HepG2 (cell line): Measurements from ENCODE around the gene NFX1. TPM values are rescaled to one million over a fixed set of nuclear protein-coding genes. Genes with fewer than 3 reads are reported as not detected.
"Not testable (repeated sequence)": the region's sequence is repeated elsewhere in the genome, so short reads cannot be mapped to it uniquely, and the experiment has no call there.

Experiments used
- ATAC-seq: fragments of 200-7000 bp; cut with Tn5 transposase; 3 replicates; pipeline ENCODE4 v1.9.1; 2020; ENCODE audit warnings: mild to moderate bottlenecking, moderate library complexity
- BruUV-seq: library from RNA; stranded (reverse); fragments of 400-500 nt; replicated peaks from 2 replicates; lab custom pipeline; 2021; lab: Mats Ljungman, UMichigan
- CTCF ChIA-PET: fragments of 300-600 bp; formaldehyde crosslinking; extraction: SDS; loops from one replicate; lab custom pipeline; 2021; ENCODE audit warnings: low total read pairs, inconsistent platforms, low intra/inter-chr PET ratio; lab: Yijun Ruan, JAX
- POLR2A ChIA-PET: fragments of 350-600 bp; sonication (Branson Sonifier 250); formaldehyde crosslinking; loops from one replicate; lab custom pipeline; 2020; ENCODE audit warnings: antibody characterized with exemption, inconsistent platforms; lab: Yijun Ruan, JAX
- DNase-seq: peaks from one replicate; pipeline ENCODE4 v3.0.0-alpha.2; 2015; ENCODE audit warnings: low spot score
- FAIRE-seq: peaks from 3 replicates; lab custom pipeline; 2011; peaks lifted over from hg19 to GRCh38; lab: Jason Lieb, UNC
- H2AFZ ChIP-seq: one replicate; pipeline ENCODE4 v1.6.1; 2011; ENCODE audit warnings: low read length, inconsistent platforms
- H3K27ac ChIP-seq: fragments of 300-600 bp; 3 replicates; pipeline ENCODE4 v1.8.0; 2011; ENCODE audit warnings: mixed run types, mild to moderate bottlenecking, mixed read lengths, low read length, inconsistent platforms; ENCODE audit not compliant: insufficient read depth; ENCODE audit errors: extremely low read length
- H3K27me3 ChIP-seq, 2 experiments: fragments of 200-600 bp in 1 of 2; 2 replicates in 1 of 2; 3 replicates in 1 of 2; pipeline versions ENCODE4 v1.6.0 to v1.8.0; 2011; ENCODE audit warnings: low read length in 2 of 2, mild to moderate bottlenecking in 2 of 2, moderate library complexity in 2 of 2, inconsistent platforms in 1 of 2; ENCODE audit not compliant: insufficient read depth in 2 of 2, control insufficient read depth in 1 of 2
- H3K36me3 ChIP-seq, 2 experiments: fragments of 200-600 bp in 1 of 2; replicated peaks in 1 of 2; 2 replicates in 1 of 2; 3 replicates in 1 of 2; pipeline versions ENCODE4 v1.5.1 to v1.8.0; 2011; ENCODE audit warnings: low read length in 2 of 2, inconsistent platforms in 1 of 2; ENCODE audit not compliant: insufficient read depth in 2 of 2, control insufficient read depth in 1 of 2
- H3K4me1 ChIP-seq: 2 replicates; pipeline ENCODE4 v1.5.1; 2012; ENCODE audit warnings: low read length, inconsistent platforms; ENCODE audit not compliant: insufficient read depth
- H3K4me2 ChIP-seq: 2 replicates; pipeline ENCODE4 v1.6.0; 2011; ENCODE audit warnings: low read depth, low read length, inconsistent platforms
- H3K4me3 ChIP-seq, 3 experiments: fragments of 200-600 bp in 1 of 3; sonication (generic), shearing (Covaris generic) in 1 of 3; replicated peaks in 1 of 3; 2 replicates each; pipeline ENCODE4 v1.5.1; 2011 to 2016; ENCODE audit warnings: low read length in 3 of 3, inconsistent platforms in 2 of 3, low read depth in 2 of 3, mild to moderate bottlenecking in 2 of 3, control low read depth in 1 of 3, mixed read lengths in 1 of 3; ENCODE audit not compliant: insufficient read depth in 1 of 3
- H3K79me2 ChIP-seq: one replicate; pipeline ENCODE4 v1.6.1; 2011; ENCODE audit warnings: low read length, inconsistent platforms; ENCODE audit not compliant: insufficient read depth
- H3K9ac ChIP-seq: 2 replicates; pipeline ENCODE4 v1.6.0; 2011; ENCODE audit warnings: mild to moderate bottlenecking, low read depth, low read length, inconsistent platforms; ENCODE audit not compliant: insufficient read depth
- H3K9me3 ChIP-seq: 2 replicates; pipeline ENCODE4 v1.5.1; 2012; ENCODE audit warnings: mild to moderate bottlenecking, low read length
- H4K20me1 ChIP-seq: 2 replicates; pipeline ENCODE4 v1.6.0; 2011; ENCODE audit warnings: inconsistent platforms, mild to moderate bottlenecking, low read length, moderate library complexity; ENCODE audit not compliant: insufficient read depth
- CEBPB ChIP-seq: IDR thresholded peaks from 2 replicates; pipeline ENCODE4 v1.6.1; 2011; ENCODE audit warnings: low read depth, low read length, improper control_type of control experiment, borderline replicate concordance
- CEBPG ChIP-seq: IDR thresholded peaks from 2 replicates; pipeline ENCODE4 v1.6.1; 2016
- SAP130 ChIP-seq: IDR thresholded peaks from 2 replicates; pipeline ENCODE4 v1.6.1; 2016; ENCODE audit warnings: low read depth
- TEAD3 ChIP-seq: optimal IDR thresholded peaks from 2 replicates; pipeline ENCODE3; 2016; ENCODE audit warnings: borderline replicate concordance
- ZFX ChIP-seq: sonication (generic); formaldehyde crosslinking; IDR thresholded peaks from 2 replicates; pipeline ENCODE4 v1.4.0; 2020; ENCODE audit warnings: mild to moderate bottlenecking, low read depth, missing genetic modification reagents, moderate library complexity
- ZMYM3 ChIP-seq: sonication (generic); formaldehyde crosslinking; IDR thresholded peaks from 2 replicates; pipeline ENCODE4 v1.5.1; 2020; ENCODE audit warnings: mild to moderate bottlenecking, missing genetic modification reagents
- ZNF737 ChIP-seq: sonication (generic); formaldehyde crosslinking; IDR thresholded peaks from 2 replicates; pipeline ENCODE4 v1.5.0; 2020; ENCODE audit warnings: missing genetic modification reagents, mild to moderate bottlenecking, borderline replicate concordance
- WGBS: methylation state at CpG from one replicate; pipeline ENCODE4 v1.1.6; 2017; ENCODE audit warnings: low lambda C conversion rate; 5-methylcytosine and 5-hydroxymethylcytosine counted together
- in situ Hi-C: cut with HindIII; loops from 2 replicates; pipeline ENCODE4 v1.10.0; 2017; ENCODE audit warnings: low pct_unique_long_range_greater_than_20kb; ENCODE audit not compliant: extremely low pct_ligation_motif_present
- intact Hi-C: fragments of 100-400 bp; cut with micrococcal nuclease; formaldehyde crosslinking; loops from one replicate; pipeline ENCODE4 v1.10.0; 2022; ENCODE audit not compliant: unreplicated experiment
- polyA plus RNA-seq, 8 experiments: library from polyadenylated mRNA; depleted of rRNA in 3 of 8; stranded (reverse) in 7 of 8; unstranded in 1 of 8; fragments of >200 nt; fragmentation: Illumina TruSeq in 4 of 8; extraction: Trizol in 4 of 8; gene quantifications; 2 replicates each; pipeline versions ENCODE4 v1.2.1 to v1.2.3, GENCODE V29; 2011 to 2016; ENCODE audit warnings: low read depth in 4 of 8, missing spikeins in 1 of 8, mixed read lengths in 1 of 8; ENCODE audit not compliant: insufficient read depth in 1 of 8
- total RNA-seq, 5 experiments: library from RNA; depleted of rRNA; stranded (reverse); fragments of >200 nt; fragmentation: Illumina TruSeq; extraction: Trizol; gene quantifications; 2 replicates each; pipeline ENCODE4 v1.2.3, GENCODE V29; 2016; ENCODE audit warnings: low read depth in 1 of 5
- TF ChIP-seq, protein P1 (sequence below): sonication (generic); formaldehyde crosslinking; IDR thresholded peaks from 2 replicates; pipeline ENCODE4 v1.8.0; 2023; ENCODE audit warnings: mild to moderate bottlenecking, missing genetic modification reagents
- TF ChIP-seq, protein P2 (sequence below): sonication (generic); formaldehyde crosslinking; IDR thresholded peaks from 2 replicates; pipeline ENCODE4 v1.4.0; 2020; ENCODE audit warnings: missing genetic modification reagents, mild to moderate bottlenecking, borderline replicate concordance
- TF ChIP-seq, protein P3 (sequence below), 2 experiments: fragments of 450-650 bp in 1 of 2; sonication (generic) in 1 of 2; formaldehyde crosslinking; IDR thresholded peaks; 2 replicates each; pipeline versions ENCODE4 v1.5.0 to v1.8.0; 2020 to 2022; ENCODE audit warnings: mild to moderate bottlenecking in 1 of 2, missing genetic modification reagents in 1 of 2
- TF ChIP-seq, protein P4 (sequence below): sonication (generic); formaldehyde crosslinking; IDR thresholded peaks from 2 replicates; pipeline ENCODE4 v1.5.0; 2020; ENCODE audit warnings: mild to moderate bottlenecking, missing genetic modification reagents
- TF ChIP-seq, protein P5 (sequence below): sonication (generic); formaldehyde crosslinking; IDR thresholded peaks from 2 replicates; pipeline ENCODE4 v1.4.0; 2020; ENCODE audit warnings: missing genetic modification reagents

Gene NFX1
- total and polyA plus RNA-seq, 2 of the 13 experiments (the other 11 are each of a cell fraction or from before 2014, with no cell fraction given) = 23.9 to 27.5 TPM

DNA sequence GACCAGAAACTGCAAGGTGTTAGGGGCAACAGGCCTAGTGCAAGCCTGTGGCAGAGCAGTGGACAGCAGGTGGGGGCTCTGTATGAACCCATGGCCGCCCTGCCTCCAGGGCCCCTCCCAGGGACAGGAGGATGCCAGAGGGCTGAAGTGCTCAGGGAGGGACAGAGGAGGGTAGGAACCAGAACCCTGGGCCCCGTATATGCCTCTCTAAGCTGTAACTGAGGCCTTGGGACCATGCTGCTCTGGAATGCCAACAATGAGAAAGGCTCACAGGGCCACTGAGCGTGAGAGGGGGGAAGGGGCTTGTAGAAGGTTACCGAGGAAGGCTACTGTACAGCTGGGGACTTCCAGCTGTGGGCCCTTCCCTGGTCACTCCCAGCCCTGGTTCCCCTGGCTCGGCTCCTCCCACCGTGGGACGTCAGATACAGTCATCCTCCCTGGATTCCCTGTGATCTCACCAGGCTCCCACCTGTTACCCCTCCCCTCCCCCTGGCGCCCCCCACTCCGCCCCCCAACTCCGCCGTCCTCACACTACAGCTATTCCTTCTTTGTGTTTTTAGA, 91.0 kb downstream of the NFX1 start (continued):
- peak; percentile 44 for TF ChIP-seq SAP130
- peak; percentile 30; the same call in 1 of the 2 replicates for TF ChIP-seq ZFX (CRISPR knock-in tag)
- TF ChIP-seq, protein P1, sequence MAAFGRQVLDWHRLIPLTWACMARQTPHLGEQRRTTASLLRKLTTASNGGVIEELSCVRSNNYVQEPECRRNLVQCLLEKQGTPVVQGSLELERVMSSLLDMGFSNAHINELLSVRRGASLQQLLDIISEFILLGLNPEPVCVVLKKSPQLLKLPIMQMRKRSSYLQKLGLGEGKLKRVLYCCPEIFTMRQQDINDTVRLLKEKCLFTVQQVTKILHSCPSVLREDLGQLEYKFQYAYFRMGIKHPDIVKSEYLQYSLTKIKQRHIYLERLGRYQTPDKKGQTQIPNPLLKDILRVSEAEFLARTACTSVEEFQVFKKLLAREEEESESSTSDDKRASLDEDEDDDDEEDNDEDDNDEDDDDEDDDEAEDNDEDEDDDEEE (CRISPR knock-in tag) = 0 out of 2 replicates have a peak, but pooled peaks have one; percentile 52
- no peak for TF ChIP-seq ZNF737 (CRISPR knock-in tag)
- TF ChIP-seq TEAD3 (CRISPR knock-in tag) = peak; percentile 62
- TF ChIP-seq, all 625 proteins: peak for 10

DNA sequence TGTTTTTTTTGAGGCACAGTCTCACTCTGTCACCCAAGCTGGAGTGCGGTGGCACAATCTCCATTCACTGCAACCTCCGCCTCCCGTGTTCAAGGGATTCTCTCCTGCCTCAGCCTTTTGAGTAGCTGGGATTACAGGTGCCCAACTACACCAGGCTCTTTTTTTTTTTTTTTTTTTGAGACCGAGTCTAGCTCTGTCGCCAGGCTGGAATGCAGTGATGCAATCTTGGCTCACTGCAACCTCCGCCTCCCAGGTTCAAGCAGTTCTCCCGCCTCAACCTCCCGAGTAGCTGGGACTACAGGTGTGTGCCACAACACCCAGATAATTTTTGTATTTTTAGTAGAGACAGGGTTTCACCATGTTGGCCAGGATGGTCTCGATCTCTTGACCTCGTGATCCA, 92.1 kb downstream of the NFX1 start:
- FAIRE-seq, H3K27me3 ChIP-seq, H3K27ac ChIP-seq, H3K9me3 ChIP-seq, CTCF ChIA-PET, in situ Hi-C loops, H3K79me2 ChIP-seq, intact Hi-C loops, H3K4me3 ChIP-seq, H2AFZ ChIP-seq, H4K20me1 ChIP-seq, ATAC-seq, H3K36me3 ChIP-seq, BruUV-seq, H3K9ac ChIP-seq: not testable (repeated sequence)
- 22% methylated on average over 10 of the region's 10 CpGs for WGBS
- TF ChIP-seq, protein P2, sequence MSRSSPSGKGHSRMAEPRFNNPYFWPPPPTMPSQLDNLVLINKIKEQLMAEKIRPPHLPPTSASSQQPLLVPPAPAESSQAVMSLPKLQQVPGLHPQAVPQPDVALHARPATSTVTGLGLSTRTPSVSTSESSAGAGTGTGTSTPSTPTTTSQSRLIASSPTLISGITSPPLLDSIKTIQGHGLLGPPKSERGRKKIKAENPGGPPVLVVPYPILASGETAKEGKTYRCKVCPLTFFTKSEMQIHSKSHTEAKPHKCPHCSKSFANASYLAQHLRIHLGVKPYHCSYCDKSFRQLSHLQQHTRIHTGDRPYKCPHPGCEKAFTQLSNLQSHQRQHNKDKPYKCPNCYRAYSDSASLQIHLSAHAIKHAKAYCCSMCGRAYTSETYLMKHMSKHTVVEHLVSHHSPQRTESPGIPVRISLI (CRISPR knock-in tag) = peak; percentile 48; the same call in 1 of the 2 replicates
- TF ChIP-seq, protein P3, sequence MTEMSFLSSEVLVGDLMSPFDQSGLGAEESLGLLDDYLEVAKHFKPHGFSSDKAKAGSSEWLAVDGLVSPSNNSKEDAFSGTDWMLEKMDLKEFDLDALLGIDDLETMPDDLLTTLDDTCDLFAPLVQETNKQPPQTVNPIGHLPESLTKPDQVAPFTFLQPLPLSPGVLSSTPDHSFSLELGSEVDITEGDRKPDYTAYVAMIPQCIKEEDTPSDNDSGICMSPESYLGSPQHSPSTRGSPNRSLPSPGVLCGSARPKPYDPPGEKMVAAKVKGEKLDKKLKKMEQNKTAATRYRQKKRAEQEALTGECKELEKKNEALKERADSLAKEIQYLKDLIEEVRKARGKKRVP (CRISPR knock-in tag; IDR thresholded peaks at IDR 0.05) = peak in 1 of 2 experiments; percentile 72; a peak in 2 of 4 replicates
- TF ChIP-seq TEAD3 (CRISPR knock-in tag) (peak; percentile 82), CEBPB (peak; percentile 33; the same call in 1 of the 2 replicates), CEBPG (CRISPR knock-in tag) (peak; percentile 84), ZMYM3 (CRISPR knock-in tag) (0 out of 2 replicates have a peak, but pooled peaks have one; percentile 45)
- TF ChIP-seq, protein P4, sequence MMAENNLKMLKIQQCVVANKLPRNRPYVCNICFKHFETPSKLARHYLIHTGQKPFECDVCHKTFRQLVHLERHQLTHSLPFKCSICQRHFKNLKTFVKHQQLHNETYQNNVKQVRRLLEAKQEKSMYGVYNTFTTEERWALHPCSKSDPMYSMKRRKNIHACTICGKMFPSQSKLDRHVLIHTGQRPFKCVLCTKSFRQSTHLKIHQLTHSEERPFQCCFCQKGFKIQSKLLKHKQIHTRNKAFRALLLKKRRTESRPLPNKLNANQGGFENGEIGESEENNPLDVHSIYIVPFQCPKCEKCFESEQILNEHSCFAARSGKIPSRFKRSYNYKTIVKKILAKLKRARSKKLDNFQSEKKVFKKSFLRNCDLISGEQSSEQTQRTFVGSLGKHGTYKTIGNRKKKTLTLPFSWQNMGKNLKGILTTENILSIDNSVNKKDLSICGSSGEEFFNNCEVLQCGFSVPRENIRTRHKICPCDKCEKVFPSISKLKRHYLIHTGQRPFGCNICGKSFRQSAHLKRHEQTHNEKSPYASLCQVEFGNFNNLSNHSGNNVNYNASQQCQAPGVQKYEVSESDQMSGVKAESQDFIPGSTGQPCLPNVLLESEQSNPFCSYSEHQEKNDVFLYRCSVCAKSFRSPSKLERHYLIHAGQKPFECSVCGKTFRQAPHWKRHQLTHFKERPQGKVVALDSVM (CRISPR knock-in tag) = peak; percentile 78
- TF ChIP-seq, protein P5, sequence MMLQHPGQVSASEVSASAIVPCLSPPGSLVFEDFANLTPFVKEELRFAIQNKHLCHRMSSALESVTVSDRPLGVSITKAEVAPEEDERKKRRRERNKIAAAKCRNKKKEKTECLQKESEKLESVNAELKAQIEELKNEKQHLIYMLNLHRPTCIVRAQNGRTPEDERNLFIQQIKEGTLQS (CRISPR knock-in tag) = peak; percentile 83
- DNase-seq = peak; percentile 48
- POLR2A ChIA-PET = interaction anchor here (1.0 to 2.2 kb wide), 2 partner anchors 8 to 91 kb away, joined by 3 to 10 read pairs; partner anchors contain the start of gene NOL6
- H3K4me1 ChIP-seq = peaks cover 31% of the 10 kb centered on the region
- peak overlapping the region; percentile 39; the same call in 1 of the 2 replicates for H3K4me2 ChIP-seq
